GM23338 (cell line): Measurements from ENCODE around the gene BID. TPM values are rescaled to one million over a fixed set of nuclear protein-coding genes. Genes with fewer than 3 reads are reported as not detected.
A peak's percentile ranks its signal among the peaks of the same experiment; 100 is the strongest.

Experiments used
- ATAC-seq: fragments of 200-7000 bp; cut with Tn5 transposase; 3 replicates; pipeline ENCODE4 v1.9.1; 2020
- DNase-seq: peaks from one replicate; pipeline ENCODE4 v3.0.0-alpha.2; 2015; ENCODE audit warnings: low spot score
- H2AFZ ChIP-seq: fragments of 200-600 bp; sonication (generic); 2 replicates; pipeline ENCODE4 v1.8.0; 2016; ENCODE audit warnings: antibody characterized with exemption, mild to moderate bottlenecking, moderate library complexity
- H3F3A ChIP-seq: fragments of 200-600 bp; sonication (generic); replicated peaks from 2 replicates; pipeline ENCODE4 v1.8.0; 2017; ENCODE audit warnings: antibody characterized with exemption, mixed run types, low read depth
- H3K27ac ChIP-seq: fragments of 200-600 bp; sonication (generic); 2 replicates; pipeline ENCODE4 v1.6.1; 2016; ENCODE audit warnings: low read depth
- H3K27me3 ChIP-seq: fragments of 200-600 bp; sonication (generic); 2 replicates; pipeline ENCODE4 v1.8.0; 2016; ENCODE audit warnings: mild to moderate bottlenecking, mixed run types, moderate library complexity; ENCODE audit not compliant: insufficient read depth
- H3K36me3 ChIP-seq: fragments of 200-600 bp; sonication (generic); 2 replicates; pipeline ENCODE4 v1.8.0; 2016; ENCODE audit warnings: mild to moderate bottlenecking; ENCODE audit not compliant: insufficient read depth
- H3K4me1 ChIP-seq: fragments of 200-600 bp; sonication (generic); 2 replicates; pipeline ENCODE4 v1.8.0; 2016; ENCODE audit warnings: mild to moderate bottlenecking, moderate library complexity; ENCODE audit not compliant: insufficient read depth
- H3K4me2 ChIP-seq: fragments of 200-600 bp; sonication (generic); 2 replicates; pipeline ENCODE4 v1.7.1; 2017; ENCODE audit warnings: mixed run types
- H3K4me3 ChIP-seq: fragments of 200-600 bp; sonication (generic); 2 replicates; pipeline ENCODE4 v1.6.1; 2016; ENCODE audit warnings: mixed run types
- H3K79me2 ChIP-seq: fragments of 200-600 bp; sonication (generic); replicated peaks from 2 replicates; pipeline ENCODE4 v1.8.0; 2017; ENCODE audit warnings: mild to moderate bottlenecking; ENCODE audit not compliant: insufficient read depth
- H3K9me2 ChIP-seq: fragments of 200-600 bp; sonication (generic); 2 replicates; pipeline ENCODE4 v1.8.0; 2017; ENCODE audit not compliant: insufficient read depth
- H4K20me1 ChIP-seq: fragments of 200-600 bp; sonication (generic); replicated peaks from 2 replicates; pipeline ENCODE4 v1.8.0; 2017; ENCODE audit warnings: mild to moderate bottlenecking; ENCODE audit not compliant: insufficient read depth
- H3K27ac Mint-ChIP-seq: 2 replicates; pipeline ENCODE4 v1.8.0; 2020; ENCODE audit warnings: inconsistent platforms, mild to moderate bottlenecking, moderate library complexity, mixed read lengths
- H3K27me3 Mint-ChIP-seq: 3 replicates; pipeline ENCODE4 v1.8.0; 2022; ENCODE audit warnings: low read depth, mild to moderate bottlenecking, moderate library complexity, mixed read lengths, inconsistent platforms; ENCODE audit not compliant: insufficient read depth, poor library complexity
- H3K36me3 Mint-ChIP-seq: 3 replicates; pipeline ENCODE4 v1.8.0; 2021; ENCODE audit warnings: low read depth, mild to moderate bottlenecking, inconsistent platforms, moderate library complexity, mixed read lengths
- H3K4me1 Mint-ChIP-seq: 3 replicates; pipeline ENCODE4 v1.8.0; 2020; ENCODE audit warnings: mild to moderate bottlenecking, inconsistent platforms, mixed read lengths
- H3K4me3 Mint-ChIP-seq: 3 replicates; pipeline ENCODE4 v1.8.0; 2021; ENCODE audit warnings: moderate library complexity, mild to moderate bottlenecking, inconsistent platforms, mixed read lengths
- H3K9me3 Mint-ChIP-seq: 3 replicates; pipeline ENCODE4 v1.8.0; 2020; ENCODE audit warnings: moderate library complexity, mild to moderate bottlenecking, inconsistent platforms, mixed read lengths
- CREB1 ChIP-seq: fragments of 250-450 bp; sonication (Bioruptor Pico); IDR thresholded peaks from 2 replicates; pipeline ENCODE4 v1.5.0; 2020; ENCODE audit warnings: low read depth, mild to moderate bottlenecking, moderate library complexity
- CTCF ChIP-seq, 2 experiments: fragments of 200-600 bp in 1 of 2; sonication (generic) in 1 of 2; conservative IDR thresholded peaks; 2 replicates each; pipeline versions ENCODE4 v1.5.1 to v1.6.1; 2016 to 2017; ENCODE audit warnings: antibody characterized with exemption in 2 of 2, low read depth in 2 of 2, mild to moderate bottlenecking in 2 of 2, moderate library complexity in 1 of 2
- ETS1 ChIP-seq: IDR thresholded peaks from 2 replicates; pipeline ENCODE4 v1.6.1; 2016; ENCODE audit warnings: antibody characterized with exemption
- EZH2 ChIP-seq: fragments of 200-600 bp; sonication (generic); IDR thresholded peaks from one replicate; pipeline ENCODE4 v1.8.0; 2017; ENCODE audit warnings: antibody characterized with exemption, mild to moderate bottlenecking, low read depth; ENCODE audit not compliant: unreplicated experiment
- EZH2phosphoT487 ChIP-seq: fragments of 200-600 bp; sonication (generic); IDR thresholded peaks from one replicate; pipeline ENCODE4 v1.8.1; 2018; ENCODE audit warnings: antibody characterized with exemption; ENCODE audit not compliant: unreplicated experiment
- JUNB ChIP-seq: IDR thresholded peaks from one replicate; pipeline ENCODE4 v1.6.1; 2016; ENCODE audit warnings: antibody characterized with exemption; ENCODE audit not compliant: unreplicated experiment
- NANOG ChIP-seq: IDR thresholded peaks from 2 replicates; pipeline ENCODE4 v1.6.1; 2016; ENCODE audit warnings: antibody characterized with exemption, borderline replicate concordance
- POLR2AphosphoS5 ChIP-seq: IDR thresholded peaks from 2 replicates; pipeline ENCODE4 v1.6.1; 2016; ENCODE audit warnings: antibody characterized with exemption, low read depth
- ZNF114 ChIP-seq: fragments of 250-450 bp; sonication (Bioruptor Pico); IDR thresholded peaks from 2 replicates; pipeline ENCODE4 v1.5.0; 2020; ENCODE audit warnings: mild to moderate bottlenecking, moderate library complexity
- ZNF462 ChIP-seq: fragments of 250-450 bp; sonication (Bioruptor Pico); IDR thresholded peaks from 2 replicates; pipeline ENCODE4 v1.5.0; 2020; ENCODE audit warnings: mild to moderate bottlenecking, moderate library complexity
- polyA plus RNA-seq: library from polyadenylated mRNA; unstranded; fragments of >200 nt; fragmentation: Nextera tagmentation; extraction: Ambion mirVana; gene quantifications from 2 replicates; pipeline ENCODE4 v1.2.1, GENCODE V29; 2016
- total RNA-seq: library from RNA; depleted of rRNA; stranded (reverse); fragments of >200 nt; shearing (Covaris generic); gene quantifications from 2 replicates; pipeline ENCODE4 v1.2.3, GENCODE V29; 2014
- TF ChIP-seq, protein P1 (sequence below): IDR thresholded peaks from one replicate; pipeline ENCODE4 v1.6.1; 2018; ENCODE audit warnings: antibody characterized with exemption; ENCODE audit not compliant: unreplicated experiment

BID gene
- total and polyA plus RNA-seq, 2 experiments from 2014 or later, result 65.1 to 125 TPM

DNA sequence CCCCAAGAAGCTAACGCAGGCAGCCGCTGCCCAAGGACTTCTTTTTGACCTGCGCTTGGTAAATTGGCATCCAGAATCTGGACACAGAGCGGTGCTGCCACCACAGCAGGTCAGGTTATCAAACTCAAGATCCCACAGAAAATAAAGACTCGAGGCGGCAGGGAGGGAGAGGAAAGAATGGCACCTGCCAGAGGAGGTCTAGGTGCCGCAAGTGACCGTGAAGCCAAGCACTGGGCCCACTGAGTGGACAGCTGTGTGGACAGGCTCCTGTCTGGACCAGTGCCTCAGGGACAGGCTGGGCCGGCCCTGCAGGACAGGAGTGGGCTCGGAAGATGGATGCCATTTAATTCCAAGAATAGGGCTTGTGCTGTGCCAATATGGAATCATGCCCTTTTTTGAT, 27.4 kb downstream of the BID start (continued):
- TF ChIP-seq CTCF (conservative IDR thresholded peaks at IDR 0.05; ENCODE audit: low read depth in 2 of 2) (no peak), EZH2 (no peak), ETS1 (no peak), POLR2AphosphoS5 (no peak), JUNB (no peak), CREB1 (no peak), NANOG (no peak), EZH2phosphoT487 (no peak), ZNF114 (CRISPR knock-in tag) (no peak)
- TF ChIP-seq, protein P1, sequence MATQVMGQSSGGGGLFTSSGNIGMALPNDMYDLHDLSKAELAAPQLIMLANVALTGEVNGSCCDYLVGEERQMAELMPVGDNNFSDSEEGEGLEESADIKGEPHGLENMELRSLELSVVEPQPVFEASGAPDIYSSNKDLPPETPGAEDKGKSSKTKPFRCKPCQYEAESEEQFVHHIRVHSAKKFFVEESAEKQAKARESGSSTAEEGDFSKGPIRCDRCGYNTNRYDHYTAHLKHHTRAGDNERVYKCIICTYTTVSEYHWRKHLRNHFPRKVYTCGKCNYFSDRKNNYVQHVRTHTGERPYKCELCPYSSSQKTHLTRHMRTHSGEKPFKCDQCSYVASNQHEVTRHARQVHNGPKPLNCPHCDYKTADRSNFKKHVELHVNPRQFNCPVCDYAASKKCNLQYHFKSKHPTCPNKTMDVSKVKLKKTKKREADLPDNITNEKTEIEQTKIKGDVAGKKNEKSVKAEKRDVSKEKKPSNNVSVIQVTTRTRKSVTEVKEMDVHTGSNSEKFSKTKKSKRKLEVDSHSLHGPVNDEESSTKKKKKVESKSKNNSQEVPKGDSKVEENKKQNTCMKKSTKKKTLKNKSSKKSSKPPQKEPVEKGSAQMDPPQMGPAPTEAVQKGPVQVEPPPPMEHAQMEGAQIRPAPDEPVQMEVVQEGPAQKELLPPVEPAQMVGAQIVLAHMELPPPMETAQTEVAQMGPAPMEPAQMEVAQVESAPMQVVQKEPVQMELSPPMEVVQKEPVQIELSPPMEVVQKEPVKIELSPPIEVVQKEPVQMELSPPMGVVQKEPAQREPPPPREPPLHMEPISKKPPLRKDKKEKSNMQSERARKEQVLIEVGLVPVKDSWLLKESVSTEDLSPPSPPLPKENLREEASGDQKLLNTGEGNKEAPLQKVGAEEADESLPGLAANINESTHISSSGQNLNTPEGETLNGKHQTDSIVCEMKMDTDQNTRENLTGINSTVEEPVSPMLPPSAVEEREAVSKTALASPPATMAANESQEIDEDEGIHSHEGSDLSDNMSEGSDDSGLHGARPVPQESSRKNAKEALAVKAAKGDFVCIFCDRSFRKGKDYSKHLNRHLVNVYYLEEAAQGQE, result no peak

- Histone ChIP-seq H3K4me3 (no peak overlapping the region), H3K79me2 (no peaks in the 10 kb centered on the region), H2AFZ (no peak overlapping the region), H4K20me1 (no peaks in the 10 kb centered on the region; the same call in 1 of the 2 replicates), H3K27me3 (no peaks in the 10 kb centered on the region), H3K4me2 (peak overlapping the region; percentile 55), H3K27ac (no peak overlapping the region), H3K36me3 (no peaks in the 10 kb centered on the region), H3K9me2 (no peaks in the 10 kb centered on the region), H3F3A (peaks cover 13% of the 10 kb centered on the region; the same call in 1 of the 2 replicates), H3K4me1 (peaks cover 7% of the 10 kb centered on the region; the same call in 1 of the 2 replicates)
- no peak for ATAC-seq
- no peak for DNase-seq
- H3K9me3 Mint-ChIP-seq, result no peaks in the 10 kb centered on the region
- peaks cover 25% of the 10 kb centered on the region for H3K4me1 Mint-ChIP-seq
- no peak overlapping the region; the same call in 2 of the 3 replicates for H3K4me3 Mint-ChIP-seq
- TF ChIP-seq ZNF462 (no peak), JUNB (no peak), POLR2AphosphoS5 (no peak)
- peaks cover 7% of the 10 kb centered on the region for H3K27me3 Mint-ChIP-seq
- 0 out of 3 replicates have a peak, but pooled peaks cover 2% of the 10 kb centered on the region for H3K36me3 Mint-ChIP-seq
- no peak overlapping the region for H3K27ac Mint-ChIP-seq
Measured at GRCh38 chr22:17744430-17744829, 29.8 kb downstream of the BID start.
